ENCODE results near the gene EVC2.

GRCh38 chr4:5635826-5636195, 72.5 kb downstream of the EVC2 start:
- TF ChIP-seq CTCF (IDR thresholded peaks at IDR 0.05) (no peak), POLR2A (IDR thresholded peaks at IDR 0.05) (no peak)

Data from lower leg skin (tissue), 3 donors.